ENCODE measurements around the gene IGSF21. TPM values are rescaled to one million over a fixed set of nuclear protein-coding genes. Genes with fewer than 3 reads are reported as not detected.

Gene IGSF21
- total and polyA plus RNA-seq, 2 donors (not counting 1 experiment from before 2014, with no cell fraction given) = not detected

DNA sequence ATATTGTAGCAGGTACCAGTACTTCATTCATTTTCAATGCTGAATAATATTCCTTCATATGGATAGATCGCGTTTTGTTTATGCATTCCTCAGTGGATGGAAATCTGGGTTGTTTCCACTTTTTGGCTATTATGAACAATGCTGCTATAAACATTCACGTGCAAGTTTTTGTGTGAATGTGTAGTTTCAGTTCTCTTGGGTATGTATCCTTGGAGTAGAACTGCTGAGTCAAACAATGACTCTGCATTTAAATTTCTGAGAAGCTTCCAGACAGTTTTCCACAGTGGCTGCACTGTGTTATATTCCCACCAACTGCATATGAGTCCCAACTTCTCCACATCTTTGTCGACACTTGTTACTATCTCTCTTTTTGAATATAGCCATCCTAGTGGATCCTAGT is 235.1 kb downstream of the IGSF21 start:
- POLR2A ChIA-PET = no interaction called here
- H3K4me1 ChIP-seq (ENCODE audit: control insufficient read depth in 2 of 2, insufficient read depth in 2 of 2, low read length in 2 of 2) = no peaks in the 10 kb centered on the region
- no CpG with 5 or more reads among the region's 4 CpGs for WGBS (ENCODE audit: insufficient coverage)

GRCh38 chr1:18343581-18343980 is 236.0 kb downstream of the IGSF21 start:
- no peaks in the 10 kb centered on the region for H3K4me1 ChIP-seq (ENCODE audit: control insufficient read depth in 2 of 2, insufficient read depth in 2 of 2, low read length in 2 of 2)
- Mint-ChIP-seq H3K27ac (no peak overlapping the region), H3K9me3 (ENCODE audit: insufficient read depth) (no peaks in the 10 kb centered on the region), H3K4me3 (no peak overlapping the region), H3K4me1 (no peaks in the 10 kb centered on the region), H3K27me3 (peaks cover 4% of the 10 kb centered on the region)
- no peaks in the 10 kb centered on the region for H3K79me2 ChIP-seq (ENCODE audit: control insufficient read depth, insufficient read depth, low read length)
- no peak for DNase-seq
- ChIA-PET CTCF (no interaction called here), POLR2A (no interaction called here)
- WGBS (ENCODE audit: insufficient coverage) = 94% methylated on average over 4 of the region's 5 CpGs
- no peaks in the 10 kb centered on the region for H3K9me3 ChIP-seq (ENCODE audit: control extremely low read depth in 1 of 3, control insufficient read depth in 2 of 3, insufficient read depth in 1 of 3, low read length in 2 of 3)
- no peak overlapping the region for H3K4me2 ChIP-seq (replicated peaks; ENCODE audit: low read depth, low read length, poor library complexity, severe bottlenecking)
- H3K4me3 ChIP-seq (ENCODE audit: control extremely low read depth in 1 of 5, extremely low read depth in 1 of 5, insufficient read depth in 1 of 5, low read depth in 2 of 5, low read length in 4 of 5) = no peak overlapping the region
- no peak for ATAC-seq (ENCODE audit: low read depth)
- TF ChIP-seq CTCF (IDR thresholded peaks at IDR 0.05) = no peak
- no peak for TF ChIP-seq EZH2 (IDR thresholded peaks at IDR 0.05; ENCODE audit: borderline replicate concordance, insufficient read depth, low read depth, low read length, poor library complexity, severe bottlenecking)
- no peaks in the 10 kb centered on the region for H3K27me3 ChIP-seq (replicated peaks in 1 of 4; ENCODE audit: control extremely low read depth in 1 of 4, control insufficient read depth in 3 of 4, insufficient read depth in 4 of 4, low read length in 3 of 4)
- no peak overlapping the region for H3K9ac ChIP-seq (ENCODE audit: low read length)
- H2AFZ ChIP-seq (ENCODE audit: insufficient read depth, low read depth, low read length, poor library complexity, severe bottlenecking) = no peak overlapping the region
- intact Hi-C loops (cut with micrococcal nuclease) = no loop called here
- no peaks in the 10 kb centered on the region for H3K36me3 ChIP-seq (replicated peaks in 1 of 2; ENCODE audit: control extremely low read depth in 1 of 2, control insufficient read depth in 1 of 2, extremely low read depth in 1 of 2, insufficient read depth in 2 of 2, low read length in 1 of 2)
- no peaks in the 10 kb centered on the region for H4K20me1 ChIP-seq (ENCODE audit: control insufficient read depth, insufficient read depth, low read length, poor library complexity, severe bottlenecking)
- no peak overlapping the region for H3K27ac ChIP-seq (ENCODE audit: low read length in 2 of 2)

More for the DNA sequence above, 235.1 kb downstream of the IGSF21 start:
- no peak overlapping the region for H3K27ac ChIP-seq (ENCODE audit: low read length in 2 of 2)
- H3K27me3 ChIP-seq (replicated peaks in 1 of 4; ENCODE audit: control extremely low read depth in 1 of 4, control insufficient read depth in 3 of 4, insufficient read depth in 4 of 4, low read length in 3 of 4) = no peaks in the 10 kb centered on the region
- intact Hi-C loops (cut with micrococcal nuclease) = no loop called here
- H3K36me3 ChIP-seq (replicated peaks in 1 of 2; ENCODE audit: control extremely low read depth in 1 of 2, control insufficient read depth in 1 of 2, extremely low read depth in 1 of 2, insufficient read depth in 2 of 2, low read length in 1 of 2) = no peaks in the 10 kb centered on the region
- TF ChIP-seq EZH2 (IDR thresholded peaks at IDR 0.05; ENCODE audit: borderline replicate concordance, insufficient read depth, low read depth, low read length, poor library complexity, severe bottlenecking) (no peak), CTCF (IDR thresholded peaks at IDR 0.05) (no peak)
- no peak overlapping the region for H3K4me2 ChIP-seq (replicated peaks; ENCODE audit: low read depth, low read length, poor library complexity, severe bottlenecking)
- H2AFZ ChIP-seq (ENCODE audit: insufficient read depth, low read depth, low read length, poor library complexity, severe bottlenecking) = no peak overlapping the region
- no peaks in the 10 kb centered on the region for H4K20me1 ChIP-seq (ENCODE audit: control insufficient read depth, insufficient read depth, low read length, poor library complexity, severe bottlenecking)
- CTCF ChIA-PET = no interaction called here
- ATAC-seq (ENCODE audit: low read depth) = no peak
- H3K4me3 Mint-ChIP-seq = no peak overlapping the region
- no peaks in the 10 kb centered on the region for H3K4me1 Mint-ChIP-seq
- H3K4me3 ChIP-seq (ENCODE audit: control extremely low read depth in 1 of 5, extremely low read depth in 1 of 5, insufficient read depth in 1 of 5, low read depth in 2 of 5, low read length in 4 of 5) = no peak overlapping the region
- H3K9ac ChIP-seq (ENCODE audit: low read length) = no peak overlapping the region
- H3K27me3 Mint-ChIP-seq = peaks cover 4% of the 10 kb centered on the region
- no peaks in the 10 kb centered on the region for H3K9me3 ChIP-seq (ENCODE audit: control extremely low read depth in 1 of 3, control insufficient read depth in 2 of 3, insufficient read depth in 1 of 3, low read length in 2 of 3)
- DNase-seq = no peak
- H3K79me2 ChIP-seq (ENCODE audit: control insufficient read depth, insufficient read depth, low read length) = no peaks in the 10 kb centered on the region
- no peak overlapping the region for H3K27ac Mint-ChIP-seq
- H3K9me3 Mint-ChIP-seq (ENCODE audit: insufficient read depth) = no peaks in the 10 kb centered on the region
